Lung (tissue), 12 donors: ENCODE data around the gene DDX46. TPM values are rescaled to one million over a fixed set of nuclear protein-coding genes. Genes with fewer than 3 reads are reported as not detected.
"Not testable (repeated sequence)": the region's sequence is repeated elsewhere in the genome, so short reads cannot be mapped to it uniquely, and the experiment has no call there.

Experiments used
- ATAC-seq: fragments of 200-7000 bp; cut with Tn5 transposase; one replicate; pipeline ENCODE4 v1.9.1; 2020; ENCODE audit warnings: moderate number of reproducible peaks; ENCODE audit not compliant: insufficient read depth, low FRiP score
- DNase-seq, 3 donors: peaks; one replicate each; pipeline ENCODE4 v3.0.0-alpha.2; 2013 to 2017
- H3K27ac ChIP-seq, 2 donors: one replicate each; pipeline ENCODE4 v1.5.1; 2013; ENCODE audit warnings: mild to moderate bottlenecking in 2 of 2, moderate library complexity in 2 of 2, control low read depth in 1 of 2, inconsistent platforms in 1 of 2, low read depth in 1 of 2, low read length in 1 of 2
- H3K27me3 ChIP-seq, 3 donors: one replicate each; pipeline ENCODE4 v1.5.1; 2013; ENCODE audit warnings: low read length in 2 of 3; ENCODE audit not compliant: control insufficient read depth in 3 of 3, insufficient read depth in 3 of 3
- H3K36me3 ChIP-seq, 4 donors: one replicate each; pipeline ENCODE4 v1.5.1; 2013; ENCODE audit warnings: low read length in 4 of 4, mild to moderate bottlenecking in 1 of 4, moderate library complexity in 1 of 4; ENCODE audit not compliant: control insufficient read depth in 4 of 4, insufficient read depth in 4 of 4
- H3K4me1 ChIP-seq, 5 donors: one replicate each; pipeline ENCODE4 v1.5.1; 2013; ENCODE audit warnings: low read length in 5 of 5, mild to moderate bottlenecking in 2 of 5, moderate library complexity in 1 of 5; ENCODE audit not compliant: control insufficient read depth in 5 of 5, insufficient read depth in 5 of 5
- H3K4me3 ChIP-seq: one replicate; pipeline ENCODE4 v1.5.1; 2013; ENCODE audit warnings: mild to moderate bottlenecking, control low read depth, moderate library complexity
- H3K9ac ChIP-seq, 2 donors: one replicate each; pipeline ENCODE4 v1.5.1; 2013; ENCODE audit warnings: low read length in 2 of 2, control low read depth in 1 of 2; ENCODE audit not compliant: insufficient read depth in 1 of 2
- H3K9me3 ChIP-seq, 4 donors: one replicate each; pipeline ENCODE4 v1.5.1; 2013; ENCODE audit warnings: low read length in 3 of 4, mild to moderate bottlenecking in 1 of 4, moderate library complexity in 1 of 4; ENCODE audit not compliant: control insufficient read depth in 4 of 4, insufficient read depth in 3 of 4
- CTCF ChIP-seq: IDR thresholded peaks from 2 replicates; pipeline ENCODE4 v1.5.1; 2012; ENCODE audit warnings: mild to moderate bottlenecking; ENCODE audit errors: control extremely low read depth, extremely low read depth
- WGBS, 2 donors: extraction: QIAGEN DNeasy Blood & Tissue Kit; methylation state at CpG; one replicate each; pipeline ENCODE4 v1.1.7; 2013; 5-methylcytosine and 5-hydroxymethylcytosine counted together
- polyA plus RNA-seq, 2 donors: library from polyadenylated mRNA; stranded (reverse); fragments of 200-250 nt; gene quantifications; one replicate each; pipeline ENCODE4 v1.2.1, GENCODE V29; 2013
- total RNA-seq, 2 donors: library from RNA; depleted of rRNA in 1 of 2; stranded (reverse); fragments of >200 nt in 1 of 2; gene quantifications; one replicate each; pipeline ENCODE4 v1.2.1, GENCODE V29; 2014 to 2021
- donor health status: control.
- donor health status: control.
- donor health status: Bipolar disorder and iron deficiency.
- donor health status: healthy.
- donor health status: DM: yes; HTN: yes; CAD: no.

DDX46 gene
- total and polyA plus RNA-seq, 4 donors = 21.8 to 73.8 (median 31.5) TPM

GRCh38 chr5:134742134-134742533, 16.4 kb upstream of the DDX46 start:
- ATAC-seq (no peak), DNase-seq (no peak)
- H3K27me3 ChIP-seq = no peaks in the 10 kb centered on the region
- H3K4me1 ChIP-seq = peaks cover 0 to 15% (median 3%) of the 10 kb centered on the region in 5 donors
- peaks cover 1 to 10% (median 6%) of the 10 kb centered on the region in 4 donors for H3K36me3 ChIP-seq
- no peak overlapping the region for H3K4me3 ChIP-seq
- no peak for TF ChIP-seq CTCF
- H3K9ac ChIP-seq = no peak overlapping the region
- WGBS, 2 donors = 96 to 99% methylated on average over 2 of the region's 2 CpGs
- H3K9me3 ChIP-seq = no peaks in the 10 kb centered on the region
- no peak overlapping the region for H3K27ac ChIP-seq

GRCh38 chr5:134749415-134749814, 9.2 kb upstream of the DDX46 start:
- no peaks in the 10 kb centered on the region for H3K4me1 ChIP-seq
- H3K27me3 ChIP-seq = no peaks in the 10 kb centered on the region
- DNase-seq = no peak
- no peak overlapping the region for H3K9ac ChIP-seq
- H3K27ac ChIP-seq = no peak overlapping the region
- peaks cover 0 to 7% (median 2%) of the 10 kb centered on the region in 4 donors for H3K36me3 ChIP-seq
- ATAC-seq = no peak
- no peaks in the 10 kb centered on the region for H3K9me3 ChIP-seq
- H3K4me3 ChIP-seq = no peak overlapping the region
- 91 to 94% methylated on average over 3 of the region's 3 CpGs for WGBS, 2 donors
- no peak for TF ChIP-seq CTCF

- WGBS, 2 donors = 26 to 29% methylated on average over 9 of the region's 9 CpGs
- DNase-seq (no peak), ATAC-seq (peak; percentile 35)
- Histone ChIP-seq H3K9me3 (no peaks in the 10 kb centered on the region), H3K9ac (no peak overlapping the region), H3K27ac (peak overlapping the region; percentile 17 to 64), H3K27me3 (no peaks in the 10 kb centered on the region), H3K36me3 (peaks cover 0 to 5% (median 1%) of the 10 kb centered on the region in 4 donors), H3K4me1 (peaks cover 1 to 14% (median 9%) of the 10 kb centered on the region in 5 donors), H3K4me3 (peak overlapping the region; percentile 76)
- no peak for TF ChIP-seq CTCF
Observed at GRCh38 chr5:134758176-134758503, 439 bp upstream of the DDX46 start.

- H3K4me3 ChIP-seq, H3K9ac ChIP-seq, H3K27ac ChIP-seq, H3K9me3 ChIP-seq, H3K4me1 ChIP-seq, DNase-seq, H3K27me3 ChIP-seq, ATAC-seq: not testable (repeated sequence)
- H3K36me3 ChIP-seq = peaks cover 31 to 36% (median 34%) of the 10 kb centered on the region in 4 donors
- 89 to 94% methylated on average over 21 of the region's 21 CpGs for WGBS, 2 donors
Observed at GRCh38 chr5:134767528-134768291, 9.1 kb downstream of the DDX46 start.
